H1 (cell line): ENCODE results near the gene GRAP. TPM values are rescaled to one million over a fixed set of nuclear protein-coding genes. Genes with fewer than 3 reads are reported as not detected.

Experiments
- CTCF ChIA-PET: fragments of 300-600 bp; sonication (Branson Sonifier 250); formaldehyde crosslinking; loops from one replicate; lab custom pipeline; 2021; ENCODE audit not compliant: partially characterized antibody; lab: Charles Lee
- POLR2A ChIA-PET: fragments of 300-600 bp; sonication (Branson Sonifier 250); formaldehyde crosslinking; loops from one replicate; lab custom pipeline; 2021; ENCODE audit warnings: inconsistent platforms; ENCODE audit not compliant: partially characterized antibody; lab: Charles Lee
- DNase-seq, 2 experiments: peaks; one replicate each; pipeline versions ENCODE4 v3.0.0 to v3.0.0-alpha.2; 2010 to 2022; ENCODE audit warnings: low spot score in 2 of 2, low read depth in 1 of 2, mixed read lengths in 1 of 2
- FAIRE-seq: peaks from 2 replicates; lab custom pipeline; 2011; peaks lifted over from hg19 to GRCh38; lab: Jason Lieb, UNC
- H2AFZ ChIP-seq: 2 replicates; pipeline ENCODE4 v1.8.1; 2012; ENCODE audit warnings: low read length, inconsistent platforms
- H2AK5ac ChIP-seq: 2 replicates; pipeline ENCODE4 v1.6.1; 2013; ENCODE audit warnings: low read depth, low read length
- H2BK120ac ChIP-seq: replicated peaks from 2 replicates; pipeline ENCODE3; 2013; ENCODE audit warnings: low read depth, low read length, inconsistent platforms
- H2BK12ac ChIP-seq: 2 replicates; pipeline ENCODE4 v1.6.1; 2013; ENCODE audit warnings: low read depth, low read length
- H2BK15ac ChIP-seq: 2 replicates; pipeline ENCODE4 v1.6.1; 2013; ENCODE audit warnings: low read length
- H2BK20ac ChIP-seq: 2 replicates; pipeline ENCODE4 v1.6.1; 2013; ENCODE audit warnings: low read length
- H2BK5ac ChIP-seq: 2 replicates; pipeline ENCODE4 v1.6.1; 2013; ENCODE audit warnings: low read depth, low read length
- H3K14ac ChIP-seq: 2 replicates; pipeline ENCODE4 v1.6.1; 2013; ENCODE audit warnings: inconsistent platforms; ENCODE audit not compliant: insufficient read length
- H3K18ac ChIP-seq: 2 replicates; pipeline ENCODE4 v1.6.1; 2013; ENCODE audit warnings: low read length; ENCODE audit errors: extremely low read depth
- H3K23ac ChIP-seq: 2 replicates; pipeline ENCODE4 v1.6.1; 2013; ENCODE audit warnings: inconsistent platforms; ENCODE audit not compliant: insufficient read length
- H3K23me2 ChIP-seq: 2 replicates; pipeline ENCODE4 v1.6.1; 2013; ENCODE audit warnings: low read depth, low read length
- H3K27ac ChIP-seq: 2 replicates; pipeline ENCODE4 v1.6.1; 2011; ENCODE audit warnings: low read depth, low read length, inconsistent platforms
- H3K27me3 ChIP-seq, 4 experiments: replicated peaks in 1 of 4; 1 replicate in 1 of 4; 2 replicates in 3 of 4; pipeline versions ENCODE4 v1.6.1 to v1.8.1; 2011 to 2013; ENCODE audit warnings: low read length in 3 of 4, mild to moderate bottlenecking in 3 of 4, inconsistent platforms in 2 of 4, mixed read lengths in 2 of 4, moderate library complexity in 1 of 4; ENCODE audit not compliant: control insufficient read depth in 3 of 4, insufficient read depth in 3 of 4; ENCODE audit errors: extremely low read depth in 1 of 4
- H3K36me3 ChIP-seq, 4 experiments: 2 replicates each; pipeline versions ENCODE4 v1.6.1 to v1.8.1; 2011 to 2013; ENCODE audit warnings: mild to moderate bottlenecking in 4 of 4, low read length in 3 of 4, moderate library complexity in 2 of 4, control low read depth in 1 of 4, inconsistent platforms in 1 of 4; ENCODE audit not compliant: insufficient read depth in 4 of 4, control insufficient read depth in 2 of 4
- H3K4ac ChIP-seq: replicated peaks from 2 replicates; pipeline ENCODE3; 2013; ENCODE audit warnings: low read length, low read depth, mixed read lengths, inconsistent platforms; ENCODE audit not compliant: insufficient read length
- H3K4me1 ChIP-seq, 4 experiments: replicated peaks in 1 of 4; 1 replicate in 1 of 4; 2 replicates in 3 of 4; pipeline versions ENCODE4 v1.6.1 to v1.8.1; 2011 to 2013; ENCODE audit warnings: low read length in 3 of 4, inconsistent platforms in 2 of 4, mixed read lengths in 1 of 4; ENCODE audit not compliant: insufficient read depth in 4 of 4, control insufficient read depth in 3 of 4
- H3K4me2 ChIP-seq, 2 experiments: 2 replicates each; pipeline versions ENCODE4 v1.6.1 to v1.8.1; 2011 to 2013; ENCODE audit warnings: low read depth in 2 of 2, low read length in 2 of 2, control low read depth in 1 of 2, inconsistent platforms in 1 of 2, mild to moderate bottlenecking in 1 of 2; ENCODE audit not compliant: insufficient read depth in 1 of 2
- H3K4me3 ChIP-seq, 4 experiments: fragments of 200-600, 300-600 bp in 1 of 4; sonication (generic), shearing (Covaris generic), sonication (Bioruptor Twin) in 1 of 4; 2 replicates each; pipeline versions ENCODE4 v1.5.1 to v1.8.1; 2011 to 2016; ENCODE audit warnings: low read length in 4 of 4, low read depth in 3 of 4, control low read depth in 2 of 4, inconsistent platforms in 2 of 4, mild to moderate bottlenecking in 2 of 4, mixed read lengths in 1 of 4, moderate library complexity in 1 of 4; ENCODE audit not compliant: insufficient read depth in 2 of 4; ENCODE audit errors: extremely low read depth in 1 of 4
- H3K56ac ChIP-seq: replicated peaks from 2 replicates; pipeline ENCODE3; 2013; ENCODE audit warnings: low read depth, mild to moderate bottlenecking, mixed read lengths, low read length, inconsistent platforms; ENCODE audit not compliant: insufficient read length
- H3K79me1 ChIP-seq: 2 replicates; pipeline ENCODE4 v1.6.1; 2013; ENCODE audit warnings: low read depth, low read length, control low read depth
- H3K79me2 ChIP-seq, 2 experiments: 2 replicates each; pipeline versions ENCODE4 v1.6.1 to v1.8.1; 2012 to 2013; ENCODE audit warnings: low read length in 2 of 2, mild to moderate bottlenecking in 2 of 2, inconsistent platforms in 1 of 2; ENCODE audit not compliant: insufficient read depth in 2 of 2, control insufficient read depth in 1 of 2
- H3K9ac ChIP-seq, 4 experiments: replicated peaks in 1 of 4; 1 replicate in 1 of 4; 2 replicates in 3 of 4; pipeline versions ENCODE4 v1.6.1 to v1.8.1; 2011 to 2013; ENCODE audit warnings: low read depth in 3 of 4, low read length in 3 of 4, control low read depth in 2 of 4, mild to moderate bottlenecking in 2 of 4, moderate library complexity in 2 of 4, inconsistent platforms in 1 of 4; ENCODE audit errors: extremely low read depth in 1 of 4
- H3K9me3 ChIP-seq, 2 experiments: 2 replicates each; pipeline versions ENCODE4 v1.6.1 to v1.8.1; 2012 to 2013; ENCODE audit warnings: mild to moderate bottlenecking in 2 of 2, moderate library complexity in 2 of 2, control low read depth in 1 of 2, inconsistent platforms in 1 of 2, low read depth in 1 of 2, low read length in 1 of 2, mixed read lengths in 1 of 2; ENCODE audit not compliant: insufficient read depth in 2 of 2
- H4K20me1 ChIP-seq, 2 experiments: replicated peaks in 1 of 2; 2 replicates each; pipeline versions ENCODE3 to v1.8.1; 2011 to 2013; ENCODE audit warnings: inconsistent platforms in 2 of 2, low read length in 2 of 2, mild to moderate bottlenecking in 1 of 2; ENCODE audit not compliant: insufficient read depth in 2 of 2, control insufficient read depth in 1 of 2
- H4K5ac ChIP-seq: 2 replicates; pipeline ENCODE4 v1.6.1; 2013; ENCODE audit warnings: low read length, low read depth, mixed read lengths, inconsistent platforms; ENCODE audit not compliant: insufficient read length
- H4K8ac ChIP-seq: 2 replicates; pipeline ENCODE4 v1.8.0; 2013; ENCODE audit warnings: mild to moderate bottlenecking, moderate library complexity, low read length, inconsistent platforms; ENCODE audit not compliant: insufficient read depth; ENCODE audit errors: extremely low read depth
- H4K91ac ChIP-seq: replicated peaks from 2 replicates; pipeline ENCODE3; 2013; ENCODE audit warnings: low read length, mixed read lengths, inconsistent platforms; ENCODE audit not compliant: insufficient read length
- ATF2 ChIP-seq: IDR thresholded peaks from 2 replicates; pipeline ENCODE4 v1.6.1; 2012; ENCODE audit warnings: low read length, inconsistent platforms
- BCL11A ChIP-seq, 2 experiments: IDR thresholded peaks; one replicate each; pipeline ENCODE4 v1.6.1; 2011; ENCODE audit warnings: low read depth in 2 of 2, low read length in 2 of 2, mild to moderate bottlenecking in 2 of 2
- CBX8 ChIP-seq: fragments of 300-800, 300-1000 bp; sonication (generic); IDR thresholded peaks from 2 replicates; pipeline ENCODE4 v1.7.1; 2016; ENCODE audit warnings: low read depth, low read length, borderline replicate concordance
- E2F6 ChIP-seq: IDR thresholded peaks from 2 replicates; pipeline ENCODE4 v1.6.1; 2012; ENCODE audit warnings: inconsistent platforms
- FOSL1 ChIP-seq: IDR thresholded peaks from 2 replicates; pipeline ENCODE4 v1.6.1; 2011; ENCODE audit warnings: mild to moderate bottlenecking, low read depth, low read length, moderate library complexity; ENCODE audit not compliant: insufficient read depth
- MAFK ChIP-seq: IDR thresholded peaks from 2 replicates; pipeline ENCODE4 v1.6.1; 2012; ENCODE audit warnings: low read depth, mild to moderate bottlenecking, improper control_type of control experiment, low read length
- POLR2AphosphoS5 ChIP-seq: IDR thresholded peaks from 2 replicates; pipeline ENCODE4 v1.6.1; 2011; ENCODE audit warnings: low read depth, low read length
- POU5F1 ChIP-seq: IDR thresholded peaks from 2 replicates; pipeline ENCODE4 v1.6.1; 2011; ENCODE audit warnings: low read depth, mild to moderate bottlenecking, low read length, moderate library complexity
- SP1 ChIP-seq: IDR thresholded peaks from 2 replicates; pipeline ENCODE4 v1.6.1; 2011; ENCODE audit warnings: low read depth, low read length
- TBP ChIP-seq: IDR thresholded peaks from 2 replicates; pipeline ENCODE4 v1.6.1; 2011; ENCODE audit warnings: low read depth, low read length, improper control_type of control experiment
- WGBS, 2 experiments: shearing (Covaris generic) in 1 of 2; methylation state at CpG; one replicate each; pipeline versions ENCODE4 v1.1.6 to v1.1.7; 2013 to 2015; ENCODE audit warnings: low lambda C conversion rate in 2 of 2, mixed read lengths in 2 of 2, inconsistent platforms in 1 of 2, low coverage in 1 of 2, missing lambda C conversion rate in 1 of 2; ENCODE audit not compliant: insufficient replicate concordance in 2 of 2, insufficient coverage in 1 of 2, insufficient read length in 1 of 2; ENCODE audit errors: extremely low coverage in 1 of 2, missing lambda C conversion rate in 1 of 2; 5-methylcytosine and 5-hydroxymethylcytosine counted together
- polyA plus RNA-seq, 7 experiments: library from polyadenylated mRNA; depleted of rRNA in 3 of 7; stranded (reverse) in 5 of 7; unstranded in 2 of 7; fragments of >200 nt in 5 of 7; fragments of 200-250 nt in 2 of 7; gene quantifications; 1 replicate in 5 of 7; 2 replicates in 1 of 7; 4 replicates in 1 of 7; pipeline versions ENCODE4 v1.2.1 to v1.2.3, GENCODE V29; 2011 to 2013; ENCODE audit warnings: missing spikeins in 2 of 7, mixed read lengths in 2 of 7
- total RNA-seq: library from RNA; stranded (reverse); fragmentation: NEBNext Ultra II Directional; extraction: Animal tissue kit (Norgen Biotek cat#: 25700); gene quantifications from 2 replicates; pipeline ENCODE4 v1.2.1, GENCODE V29; 2021

Gene GRAP
- total and polyA plus RNA-seq, 2 of the 8 experiments (the other 6 are each of a cell fraction or from before 2014, with no cell fraction given), result 0.18 to 0.24 TPM

- H3K4me1 ChIP-seq, result peaks cover 0 to 4% (median 0%) of the 10 kb centered on the region in 4 experiments; a peak in 2 of 7 replicates
- no peak overlapping the region for H3K4me3 ChIP-seq
- no peak overlapping the region for H3K56ac ChIP-seq
- H3K18ac ChIP-seq, result no peak overlapping the region
- no peaks in the 10 kb centered on the region for H3K79me2 ChIP-seq
- ChIA-PET POLR2A (interaction anchor here (1.2 to 1.3 kb wide), 2 partner anchors 9 to 23 kb away, joined by 4 to 5 read pairs; no protein-coding TSS in a partner anchor), CTCF (interaction anchor here (1.1 to 4.9 kb wide), 3 partner anchors 13 to 26 kb away, joined by 3 to 30 read pairs (median 3); partner anchors contain the start of gene SLC5A10)
- H2AFZ ChIP-seq, result no peak overlapping the region
- H3K9ac ChIP-seq, result no peak overlapping the region
- no peak overlapping the region for H3K23ac ChIP-seq
- peaks cover 5% of the 10 kb centered on the region; the same call in 1 of the 2 replicates for H3K79me1 ChIP-seq
- H3K27ac ChIP-seq, result no peak overlapping the region
- DNase-seq, result no peak
- no peak overlapping the region for H2AK5ac ChIP-seq
- no peak overlapping the region for H4K5ac ChIP-seq
- H4K91ac ChIP-seq, result no peak overlapping the region
- no peak overlapping the region for H4K8ac ChIP-seq
- H2BK5ac ChIP-seq, result no peak overlapping the region
- H2BK120ac ChIP-seq, result no peak overlapping the region
- H3K36me3 ChIP-seq, result peaks cover 10 to 24% (median 19%) of the 10 kb centered on the region in 4 experiments
- no peak overlapping the region for H2BK20ac ChIP-seq
- no peaks in the 10 kb centered on the region for H3K27me3 ChIP-seq
- no peak for FAIRE-seq
- no peak overlapping the region for H3K4me2 ChIP-seq
- WGBS, 2 experiments, result 94% methylated on average over 17 of the region's 17 CpGs; no CpG with 5 or more reads in 1 of the 2 experiments
- H4K20me1 ChIP-seq, result peaks cover 6 to 19% of the 10 kb centered on the region in 2 experiments
- no peaks in the 10 kb centered on the region for H3K23me2 ChIP-seq
- TF ChIP-seq TBP (no peak), SP1 (no peak), CBX8 (no peak), ATF2 (no peak), POLR2AphosphoS5 (no peak), FOSL1 (no peak), BCL11A (IDR thresholded peaks at IDR 0.05; ENCODE audit: low read depth in 2 of 2, low read length in 2 of 2) (no peak), MAFK (no peak), E2F6 (no peak), POU5F1 (no peak)
- H3K9me3 ChIP-seq, result no peaks in the 10 kb centered on the region
- no peak overlapping the region for H3K14ac ChIP-seq
- H2BK12ac ChIP-seq, result no peak overlapping the region
- H3K4ac ChIP-seq, result no peak overlapping the region
- no peak overlapping the region for H2BK15ac ChIP-seq
These were observed 68.1 kb downstream of the GRAP start for GRCh38 chr17:18978655-18979054.
